ENCODE results near the gene ADAMTSL1. TPM values are rescaled to one million over a fixed set of nuclear protein-coding genes. Genes with fewer than 3 reads are reported as not detected.

The ADAMTSL1 gene
- total and polyA plus RNA-seq, 4 donors, result 0.31 to 3.4 (median 1.9) TPM

DNA sequence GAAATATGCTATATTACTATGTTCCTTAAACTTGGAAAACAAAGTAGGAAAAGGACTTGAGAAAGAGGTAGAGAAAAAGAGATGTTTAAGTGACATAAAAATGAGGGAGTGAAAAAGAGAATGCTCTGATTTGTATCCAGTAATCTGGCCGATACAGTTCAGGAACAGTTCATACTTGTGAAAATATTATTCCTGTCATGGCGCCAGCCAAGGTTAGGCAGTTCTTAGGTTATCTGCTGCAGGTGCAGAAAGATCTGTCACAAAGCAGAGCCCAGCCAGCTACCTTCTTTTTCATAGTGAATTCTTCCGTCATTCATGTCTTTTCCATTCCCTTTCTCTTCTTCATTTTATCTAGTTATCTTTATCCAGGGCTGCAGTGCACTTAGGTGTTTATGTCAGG lies 256.3 kb downstream of the ADAMTSL1 start (continued):
- TF ChIP-seq, protein P1, sequence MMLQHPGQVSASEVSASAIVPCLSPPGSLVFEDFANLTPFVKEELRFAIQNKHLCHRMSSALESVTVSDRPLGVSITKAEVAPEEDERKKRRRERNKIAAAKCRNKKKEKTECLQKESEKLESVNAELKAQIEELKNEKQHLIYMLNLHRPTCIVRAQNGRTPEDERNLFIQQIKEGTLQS (IDR thresholded peaks at IDR 0.05), result no peak

DNA sequence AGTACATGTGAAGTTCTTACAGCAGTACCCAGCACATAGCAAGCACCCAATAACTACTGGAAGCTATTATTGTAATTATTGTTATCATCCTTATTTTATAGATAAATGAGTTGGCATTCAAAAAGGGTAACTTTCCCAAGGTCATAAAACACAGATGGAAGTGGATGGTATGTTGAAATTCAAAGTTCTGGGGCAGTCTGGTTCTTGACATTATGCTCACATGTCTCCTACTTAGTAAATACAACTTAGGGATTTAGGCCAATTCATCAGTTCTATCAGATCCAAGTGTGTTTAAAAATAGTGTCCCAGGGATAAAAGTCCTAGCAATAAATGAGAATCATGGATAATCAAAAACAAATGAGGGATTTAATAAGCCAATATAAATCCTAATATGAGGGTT lies 265.2 kb downstream of the ADAMTSL1 start:
- H3K36me3 ChIP-seq (ENCODE audit: control insufficient read depth in 4 of 4, insufficient read depth in 3 of 4, low read depth in 1 of 4, low read length in 3 of 4), result no peaks in the 10 kb centered on the region
- no peak overlapping the region for H3K27ac ChIP-seq (ENCODE audit: low read depth in 1 of 2, low read length in 2 of 2)
- H3K9me3 ChIP-seq (ENCODE audit: control insufficient read depth in 4 of 4, low read length in 3 of 4), result no peaks in the 10 kb centered on the region
- H3K27me3 ChIP-seq (ENCODE audit: control insufficient read depth in 4 of 4, insufficient read depth in 4 of 4, low read length in 3 of 4), result no peaks in the 10 kb centered on the region
- DNase-seq (ENCODE audit: low spot score), result no peak
- H3K9ac ChIP-seq (ENCODE audit: low read depth in 1 of 2, low read length in 2 of 2), result no peak overlapping the region
- no peaks in the 10 kb centered on the region for H3K4me1 ChIP-seq (ENCODE audit: control insufficient read depth in 4 of 4, insufficient read depth in 4 of 4, low read length in 3 of 4)
- TF ChIP-seq RXRA (IDR thresholded peaks at IDR 0.05) (no peak), JUND (IDR thresholded peaks at IDR 0.05) (no peak), TAF1 (conservative IDR thresholded peaks at IDR 0.05) (no peak), FOXA2 (IDR thresholded peaks at IDR 0.05) (no peak), YY1 (IDR thresholded peaks at IDR 0.05) (no peak), GABPA (IDR thresholded peaks at IDR 0.05 in 1 of 2, conservative IDR thresholded peaks at IDR 0.05 in 1 of 2) (no peak), HNF4G (IDR thresholded peaks at IDR 0.05) (no peak), SP1 (IDR thresholded peaks at IDR 0.05) (no peak), EGR1 (IDR thresholded peaks at IDR 0.05; ENCODE audit: low read depth in 2 of 2) (no peak), NR2F2 (IDR thresholded peaks at IDR 0.05) (no peak), HNF4A (conservative IDR thresholded peaks at IDR 0.05) (no peak), FOXA1 (IDR thresholded peaks at IDR 0.05) (no peak)
- TF ChIP-seq, protein P1 (IDR thresholded peaks at IDR 0.05), result no peak
- TF ChIP-seq, protein P2, sequence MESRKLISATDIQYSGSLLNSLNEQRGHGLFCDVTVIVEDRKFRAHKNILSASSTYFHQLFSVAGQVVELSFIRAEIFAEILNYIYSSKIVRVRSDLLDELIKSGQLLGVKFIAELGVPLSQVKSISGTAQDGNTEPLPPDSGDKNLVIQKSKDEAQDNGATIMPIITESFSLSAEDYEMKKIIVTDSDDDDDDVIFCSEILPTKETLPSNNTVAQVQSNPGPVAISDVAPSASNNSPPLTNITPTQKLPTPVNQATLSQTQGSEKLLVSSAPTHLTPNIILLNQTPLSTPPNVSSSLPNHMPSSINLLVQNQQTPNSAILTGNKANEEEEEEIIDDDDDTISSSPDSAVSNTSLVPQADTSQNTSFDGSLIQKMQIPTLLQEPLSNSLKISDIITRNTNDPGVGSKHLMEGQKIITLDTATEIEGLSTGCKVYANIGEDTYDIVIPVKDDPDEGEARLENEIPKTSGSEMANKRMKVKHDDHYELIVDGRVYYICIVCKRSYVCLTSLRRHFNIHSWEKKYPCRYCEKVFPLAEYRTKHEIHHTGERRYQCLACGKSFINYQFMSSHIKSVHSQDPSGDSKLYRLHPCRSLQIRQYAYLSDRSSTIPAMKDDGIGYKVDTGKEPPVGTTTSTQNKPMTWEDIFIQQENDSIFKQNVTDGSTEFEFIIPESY (IDR thresholded peaks at IDR 0.05), result no peak
- TF ChIP-seq, protein P3, sequence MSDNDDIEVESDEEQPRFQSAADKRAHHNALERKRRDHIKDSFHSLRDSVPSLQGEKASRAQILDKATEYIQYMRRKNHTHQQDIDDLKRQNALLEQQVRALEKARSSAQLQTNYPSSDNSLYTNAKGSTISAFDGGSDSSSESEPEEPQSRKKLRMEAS (IDR thresholded peaks at IDR 0.05), result no peak
- TF ChIP-seq, protein P4, sequence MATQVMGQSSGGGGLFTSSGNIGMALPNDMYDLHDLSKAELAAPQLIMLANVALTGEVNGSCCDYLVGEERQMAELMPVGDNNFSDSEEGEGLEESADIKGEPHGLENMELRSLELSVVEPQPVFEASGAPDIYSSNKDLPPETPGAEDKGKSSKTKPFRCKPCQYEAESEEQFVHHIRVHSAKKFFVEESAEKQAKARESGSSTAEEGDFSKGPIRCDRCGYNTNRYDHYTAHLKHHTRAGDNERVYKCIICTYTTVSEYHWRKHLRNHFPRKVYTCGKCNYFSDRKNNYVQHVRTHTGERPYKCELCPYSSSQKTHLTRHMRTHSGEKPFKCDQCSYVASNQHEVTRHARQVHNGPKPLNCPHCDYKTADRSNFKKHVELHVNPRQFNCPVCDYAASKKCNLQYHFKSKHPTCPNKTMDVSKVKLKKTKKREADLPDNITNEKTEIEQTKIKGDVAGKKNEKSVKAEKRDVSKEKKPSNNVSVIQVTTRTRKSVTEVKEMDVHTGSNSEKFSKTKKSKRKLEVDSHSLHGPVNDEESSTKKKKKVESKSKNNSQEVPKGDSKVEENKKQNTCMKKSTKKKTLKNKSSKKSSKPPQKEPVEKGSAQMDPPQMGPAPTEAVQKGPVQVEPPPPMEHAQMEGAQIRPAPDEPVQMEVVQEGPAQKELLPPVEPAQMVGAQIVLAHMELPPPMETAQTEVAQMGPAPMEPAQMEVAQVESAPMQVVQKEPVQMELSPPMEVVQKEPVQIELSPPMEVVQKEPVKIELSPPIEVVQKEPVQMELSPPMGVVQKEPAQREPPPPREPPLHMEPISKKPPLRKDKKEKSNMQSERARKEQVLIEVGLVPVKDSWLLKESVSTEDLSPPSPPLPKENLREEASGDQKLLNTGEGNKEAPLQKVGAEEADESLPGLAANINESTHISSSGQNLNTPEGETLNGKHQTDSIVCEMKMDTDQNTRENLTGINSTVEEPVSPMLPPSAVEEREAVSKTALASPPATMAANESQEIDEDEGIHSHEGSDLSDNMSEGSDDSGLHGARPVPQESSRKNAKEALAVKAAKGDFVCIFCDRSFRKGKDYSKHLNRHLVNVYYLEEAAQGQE (IDR thresholded peaks at IDR 0.05), result no peak
- no peak overlapping the region for H3K4me3 ChIP-seq (ENCODE audit: low read depth in 1 of 3, low read length in 3 of 3)
